ENCODE measurements around the gene ERC2.

The ERC2 gene

GRCh38 chr3:55619046-55619808 is 849.0 kb downstream of the ERC2 start:
- no peak for TF ChIP-seq CTCF (conservative IDR thresholded peaks at IDR 0.05; ENCODE audit: control insufficient read depth, insufficient read depth, low read depth, low read length)
- DNase-seq (ENCODE audit: low read depth), result no peak

GRCh38 chr3:55617385-55617784 is 850.9 kb downstream of the ERC2 start:
- no peak overlapping the region for H3K4me3 ChIP-seq (ENCODE audit: control insufficient read depth, low read depth, low read length)
- TF ChIP-seq CTCF (conservative IDR thresholded peaks at IDR 0.05; ENCODE audit: control insufficient read depth, insufficient read depth, low read depth, low read length), result no peak
- no peak for DNase-seq (ENCODE audit: low read depth)

More at GRCh38 chr3:55619046-55619808, 849.0 kb downstream of the ERC2 start:
- H3K4me3 ChIP-seq (ENCODE audit: control insufficient read depth, low read depth, low read length), result no peak overlapping the region

GRCh38 chr3:55616803-55617202 is 851.5 kb downstream of the ERC2 start:
- H3K4me3 ChIP-seq (ENCODE audit: control insufficient read depth, low read depth, low read length), result no peak overlapping the region
- no peak for TF ChIP-seq CTCF (conservative IDR thresholded peaks at IDR 0.05; ENCODE audit: control insufficient read depth, insufficient read depth, low read depth, low read length)
- DNase-seq (ENCODE audit: low read depth), result no peak

- TF ChIP-seq CTCF (conservative IDR thresholded peaks at IDR 0.05; ENCODE audit: control insufficient read depth, insufficient read depth, low read depth, low read length), result no peak
- H3K4me3 ChIP-seq (ENCODE audit: control insufficient read depth, low read depth, low read length), result no peak overlapping the region
- DNase-seq (ENCODE audit: low read depth), result no peak
Measured at GRCh38 chr3:55615694-55616295, 852.5 kb downstream of the ERC2 start.

- H3K4me3 ChIP-seq (ENCODE audit: control insufficient read depth, low read depth, low read length), result no peak overlapping the region
- no peak for DNase-seq (ENCODE audit: low read depth)
- no peak for TF ChIP-seq CTCF (conservative IDR thresholded peaks at IDR 0.05; ENCODE audit: control insufficient read depth, insufficient read depth, low read depth, low read length)
Measured at GRCh38 chr3:55615039-55615693, 853.1 kb downstream of the ERC2 start.

- DNase-seq (ENCODE audit: low read depth), result no peak
- TF ChIP-seq CTCF (conservative IDR thresholded peaks at IDR 0.05; ENCODE audit: control insufficient read depth, insufficient read depth, low read depth, low read length), result no peak
- H3K4me3 ChIP-seq (ENCODE audit: control insufficient read depth, low read depth, low read length), result no peak overlapping the region
Measured at GRCh38 chr3:55611121-55611520, 857.1 kb downstream of the ERC2 start.

Data from fibroblast of mammary gland (primary cell).